DND-41 (cell line): ENCODE data around the gene AGRN.

ENCODE experiments used
- EZH2 ChIP-seq: IDR thresholded peaks from 3 replicates; pipeline ENCODE4 v1.6.1; 2012; ENCODE audit warnings: borderline replicate concordance, low read depth, mild to moderate bottlenecking, moderate library complexity, low read length, inconsistent platforms; ENCODE audit not compliant: severe bottlenecking
- TF ChIP-seq, protein P1 (sequence below): IDR thresholded peaks from 2 replicates; pipeline ENCODE4 v1.5.1; 2012; ENCODE audit warnings: borderline replicate concordance, low read length, moderate library complexity, mild to moderate bottlenecking; ENCODE audit not compliant: poor library complexity, severe bottlenecking; ENCODE audit errors: extremely low read depth

GRCh38 chr1:993379-993995 is 26.4 kb upstream of the AGRN start:
- TF ChIP-seq, protein P1, sequence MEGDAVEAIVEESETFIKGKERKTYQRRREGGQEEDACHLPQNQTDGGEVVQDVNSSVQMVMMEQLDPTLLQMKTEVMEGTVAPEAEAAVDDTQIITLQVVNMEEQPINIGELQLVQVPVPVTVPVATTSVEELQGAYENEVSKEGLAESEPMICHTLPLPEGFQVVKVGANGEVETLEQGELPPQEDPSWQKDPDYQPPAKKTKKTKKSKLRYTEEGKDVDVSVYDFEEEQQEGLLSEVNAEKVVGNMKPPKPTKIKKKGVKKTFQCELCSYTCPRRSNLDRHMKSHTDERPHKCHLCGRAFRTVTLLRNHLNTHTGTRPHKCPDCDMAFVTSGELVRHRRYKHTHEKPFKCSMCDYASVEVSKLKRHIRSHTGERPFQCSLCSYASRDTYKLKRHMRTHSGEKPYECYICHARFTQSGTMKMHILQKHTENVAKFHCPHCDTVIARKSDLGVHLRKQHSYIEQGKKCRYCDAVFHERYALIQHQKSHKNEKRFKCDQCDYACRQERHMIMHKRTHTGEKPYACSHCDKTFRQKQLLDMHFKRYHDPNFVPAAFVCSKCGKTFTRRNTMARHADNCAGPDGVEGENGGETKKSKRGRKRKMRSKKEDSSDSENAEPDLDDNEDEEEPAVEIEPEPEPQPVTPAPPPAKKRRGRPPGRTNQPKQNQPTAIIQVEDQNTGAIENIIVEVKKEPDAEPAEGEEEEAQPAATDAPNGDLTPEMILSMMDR: no peak
- TF ChIP-seq EZH2: no peak
